ENCODE measurements around the gene TNFSF4.

Gene TNFSF4

GRCh38 chr1:173245892-173246291 is 38.8 kb upstream of the TNFSF4 start:
- H3K4me1 ChIP-seq (ENCODE audit: control insufficient read depth, low read depth, low read length), result no peaks in the 10 kb centered on the region
- no peaks in the 10 kb centered on the region for H3K79me1 ChIP-seq (ENCODE audit: low read length)
- DNase-seq, result no peak
- no peak overlapping the region for H3K4me2 ChIP-seq (ENCODE audit: low read length)
- H3K27ac ChIP-seq (ENCODE audit: low read depth, low read length), result no peak overlapping the region
- H4K8ac ChIP-seq (ENCODE audit: low read depth, low read length), result no peak overlapping the region
- no peak overlapping the region for H2BK15ac ChIP-seq (replicated peaks; ENCODE audit: low read depth)
- H3K4ac ChIP-seq (ENCODE audit: low read depth, low read length), result no peak overlapping the region
- H3K9ac ChIP-seq (ENCODE audit: low read length), result no peak overlapping the region
- H3K23ac ChIP-seq (ENCODE audit: low read length), result no peak overlapping the region
- no peak overlapping the region for H2BK120ac ChIP-seq (ENCODE audit: low read depth, low read length)
- no peaks in the 10 kb centered on the region for H3K79me2 ChIP-seq (ENCODE audit: control insufficient read depth, insufficient read depth, low read length)
- H3K56ac ChIP-seq (ENCODE audit: low read length), result no peak overlapping the region
- H3K4me3 ChIP-seq (ENCODE audit: low read length), result no peak overlapping the region
- no peak overlapping the region for H2BK5ac ChIP-seq (ENCODE audit: low read length)
- no peak overlapping the region for H4K5ac ChIP-seq (ENCODE audit: low read length)
- no peaks in the 10 kb centered on the region for H3K36me3 ChIP-seq (ENCODE audit: control insufficient read depth, insufficient read depth, low read length)
- no peaks in the 10 kb centered on the region for H3K27me3 ChIP-seq (ENCODE audit: insufficient read depth, low read length, poor library complexity)
- H2AK5ac ChIP-seq (ENCODE audit: low read length), result no peak overlapping the region
- no peak overlapping the region for H3K18ac ChIP-seq (ENCODE audit: low read length)

- WGBS (ENCODE audit: extremely low coverage, insufficient coverage, low lambda C conversion rate), result no CpG with 5 or more reads among the region's 1 CpG
- Histone ChIP-seq H3K4me2 (ENCODE audit: low read length) (no peak overlapping the region), H3K9ac (ENCODE audit: low read length) (no peak overlapping the region)
Observed at GRCh38 chr1:173243300-173243699, 36.2 kb upstream of the TNFSF4 start.

GRCh38 chr1:173241528-173242347 is 34.6 kb upstream of the TNFSF4 start:
- Histone ChIP-seq H3K79me1 (ENCODE audit: low read length) (no peaks in the 10 kb centered on the region), H3K18ac (ENCODE audit: low read length) (no peak overlapping the region), H3K27me3 (ENCODE audit: insufficient read depth, low read length, poor library complexity) (no peaks in the 10 kb centered on the region), H3K4ac (ENCODE audit: low read depth, low read length) (no peak overlapping the region), H3K56ac (ENCODE audit: low read length) (no peak overlapping the region), H3K36me3 (ENCODE audit: control insufficient read depth, insufficient read depth, low read length) (no peaks in the 10 kb centered on the region), H2BK5ac (ENCODE audit: low read length) (no peak overlapping the region), H3K4me2 (ENCODE audit: low read length) (no peak overlapping the region), H3K23ac (ENCODE audit: low read length) (no peak overlapping the region), H2BK120ac (ENCODE audit: low read depth, low read length) (no peak overlapping the region), H3K9ac (ENCODE audit: low read length) (no peak overlapping the region), H3K79me2 (ENCODE audit: control insufficient read depth, insufficient read depth, low read length) (no peaks in the 10 kb centered on the region), H4K5ac (ENCODE audit: low read length) (no peak overlapping the region), H4K8ac (ENCODE audit: low read depth, low read length) (no peak overlapping the region), H3K4me3 (ENCODE audit: low read length) (no peak overlapping the region), H3K4me1 (ENCODE audit: control insufficient read depth, low read depth, low read length) (no peaks in the 10 kb centered on the region), H2BK15ac (replicated peaks; ENCODE audit: low read depth) (no peak overlapping the region), H3K27ac (ENCODE audit: low read depth, low read length) (no peak overlapping the region), H2AK5ac (ENCODE audit: low read length) (no peak overlapping the region)
- no peak for DNase-seq
- WGBS (ENCODE audit: extremely low coverage, insufficient coverage, low lambda C conversion rate), result no CpG with 5 or more reads among the region's 6 CpGs

More at GRCh38 chr1:173243300-173243699, 36.2 kb upstream of the TNFSF4 start:
- H3K27me3 ChIP-seq (ENCODE audit: insufficient read depth, low read length, poor library complexity), result no peaks in the 10 kb centered on the region
- H2BK120ac ChIP-seq (ENCODE audit: low read depth, low read length), result no peak overlapping the region
- no peak overlapping the region for H3K56ac ChIP-seq (ENCODE audit: low read length)
- H3K36me3 ChIP-seq (ENCODE audit: control insufficient read depth, insufficient read depth, low read length), result no peaks in the 10 kb centered on the region
- H4K5ac ChIP-seq (ENCODE audit: low read length), result no peak overlapping the region
- no peak overlapping the region for H3K4me3 ChIP-seq (ENCODE audit: low read length)
- DNase-seq, result no peak
- no peak overlapping the region for H3K27ac ChIP-seq (ENCODE audit: low read depth, low read length)
- H4K8ac ChIP-seq (ENCODE audit: low read depth, low read length), result no peak overlapping the region
- no peak overlapping the region for H2AK5ac ChIP-seq (ENCODE audit: low read length)
- no peak overlapping the region for H3K4ac ChIP-seq (ENCODE audit: low read depth, low read length)
- H3K4me1 ChIP-seq (ENCODE audit: control insufficient read depth, low read depth, low read length), result no peaks in the 10 kb centered on the region
- H3K23ac ChIP-seq (ENCODE audit: low read length), result no peak overlapping the region
- H3K79me1 ChIP-seq (ENCODE audit: low read length), result no peaks in the 10 kb centered on the region
- H2BK5ac ChIP-seq (ENCODE audit: low read length), result no peak overlapping the region
- H2BK15ac ChIP-seq (replicated peaks; ENCODE audit: low read depth), result no peak overlapping the region
- no peak overlapping the region for H3K18ac ChIP-seq (ENCODE audit: low read length)
- no peaks in the 10 kb centered on the region for H3K79me2 ChIP-seq (ENCODE audit: control insufficient read depth, insufficient read depth, low read length)

GRCh38 chr1:173240609-173241008 is 33.5 kb upstream of the TNFSF4 start:
- H2AK5ac ChIP-seq (ENCODE audit: low read length), result no peak overlapping the region
- H2BK120ac ChIP-seq (ENCODE audit: low read depth, low read length), result no peak overlapping the region
- no peak overlapping the region for H4K5ac ChIP-seq (ENCODE audit: low read length)
- H3K27me3 ChIP-seq (ENCODE audit: insufficient read depth, low read length, poor library complexity), result no peaks in the 10 kb centered on the region
- H3K9ac ChIP-seq (ENCODE audit: low read length), result no peak overlapping the region
- no peaks in the 10 kb centered on the region for H3K36me3 ChIP-seq (ENCODE audit: control insufficient read depth, insufficient read depth, low read length)
- no peak overlapping the region for H3K4me2 ChIP-seq (ENCODE audit: low read length)
- no peak overlapping the region for H3K4me3 ChIP-seq (ENCODE audit: low read length)
- H4K8ac ChIP-seq (ENCODE audit: low read depth, low read length), result no peak overlapping the region
- no peak overlapping the region for H2BK15ac ChIP-seq (replicated peaks; ENCODE audit: low read depth)
- no peaks in the 10 kb centered on the region for H3K4me1 ChIP-seq (ENCODE audit: control insufficient read depth, low read depth, low read length)
- no peaks in the 10 kb centered on the region for H3K79me2 ChIP-seq (ENCODE audit: control insufficient read depth, insufficient read depth, low read length)
- no peak for DNase-seq
- no peak overlapping the region for H3K56ac ChIP-seq (ENCODE audit: low read length)
- H3K27ac ChIP-seq (ENCODE audit: low read depth, low read length), result no peak overlapping the region
- H3K18ac ChIP-seq (ENCODE audit: low read length), result no peak overlapping the region
- no peak overlapping the region for H2BK5ac ChIP-seq (ENCODE audit: low read length)
- H3K4ac ChIP-seq (ENCODE audit: low read depth, low read length), result no peak overlapping the region
- H3K79me1 ChIP-seq (ENCODE audit: low read length), result no peaks in the 10 kb centered on the region
- H3K23ac ChIP-seq (ENCODE audit: low read length), result no peak overlapping the region

GRCh38 chr1:173239058-173239457 is 31.9 kb upstream of the TNFSF4 start:
- no CpG with 5 or more reads among the region's 2 CpGs for WGBS (ENCODE audit: extremely low coverage, insufficient coverage, low lambda C conversion rate)
- no peak overlapping the region for H3K4ac ChIP-seq (ENCODE audit: low read depth, low read length)
- no peaks in the 10 kb centered on the region for H3K36me3 ChIP-seq (ENCODE audit: control insufficient read depth, insufficient read depth, low read length)

GRCh38 chr1:173234899-173235298 is 27.8 kb upstream of the TNFSF4 start:
- Histone ChIP-seq H3K56ac (ENCODE audit: low read length) (no peak overlapping the region), H3K27ac (ENCODE audit: low read depth, low read length) (no peak overlapping the region), H2BK5ac (ENCODE audit: low read length) (no peak overlapping the region), H3K4me1 (ENCODE audit: control insufficient read depth, low read depth, low read length) (no peaks in the 10 kb centered on the region), H3K9ac (ENCODE audit: low read length) (no peak overlapping the region), H3K18ac (ENCODE audit: low read length) (no peak overlapping the region), H3K27me3 (ENCODE audit: insufficient read depth, low read length, poor library complexity) (no peaks in the 10 kb centered on the region), H4K5ac (ENCODE audit: low read length) (no peak overlapping the region), H3K36me3 (ENCODE audit: control insufficient read depth, insufficient read depth, low read length) (no peaks in the 10 kb centered on the region), H3K79me1 (ENCODE audit: low read length) (no peaks in the 10 kb centered on the region), H2BK120ac (ENCODE audit: low read depth, low read length) (no peak overlapping the region), H4K8ac (ENCODE audit: low read depth, low read length) (no peak overlapping the region), H2AK5ac (ENCODE audit: low read length) (no peak overlapping the region), H3K4me2 (ENCODE audit: low read length) (no peak overlapping the region), H3K23ac (ENCODE audit: low read length) (no peak overlapping the region), H3K4ac (ENCODE audit: low read depth, low read length) (no peak overlapping the region), H2BK15ac (replicated peaks; ENCODE audit: low read depth) (no peak overlapping the region), H3K79me2 (ENCODE audit: control insufficient read depth, insufficient read depth, low read length) (no peaks in the 10 kb centered on the region), H3K4me3 (ENCODE audit: low read length) (no peak overlapping the region)
- no peak for DNase-seq
- WGBS (ENCODE audit: extremely low coverage, insufficient coverage, low lambda C conversion rate), result no CpG with 5 or more reads among the region's 4 CpGs

More at GRCh38 chr1:173239058-173239457, 31.9 kb upstream of the TNFSF4 start:
- Histone ChIP-seq H3K4me1 (ENCODE audit: control insufficient read depth, low read depth, low read length) (no peaks in the 10 kb centered on the region), H3K23ac (ENCODE audit: low read length) (no peak overlapping the region), H2BK15ac (replicated peaks; ENCODE audit: low read depth) (no peak overlapping the region), H3K4me2 (ENCODE audit: low read length) (no peak overlapping the region), H2AK5ac (ENCODE audit: low read length) (no peak overlapping the region), H3K18ac (ENCODE audit: low read length) (no peak overlapping the region), H4K5ac (ENCODE audit: low read length) (no peak overlapping the region), H3K79me1 (ENCODE audit: low read length) (no peaks in the 10 kb centered on the region), H3K56ac (ENCODE audit: low read length) (no peak overlapping the region), H3K27me3 (ENCODE audit: insufficient read depth, low read length, poor library complexity) (no peaks in the 10 kb centered on the region), H3K9ac (ENCODE audit: low read length) (no peak overlapping the region), H2BK120ac (ENCODE audit: low read depth, low read length) (no peak overlapping the region), H3K27ac (ENCODE audit: low read depth, low read length) (no peak overlapping the region), H4K8ac (ENCODE audit: low read depth, low read length) (no peak overlapping the region), H3K79me2 (ENCODE audit: control insufficient read depth, insufficient read depth, low read length) (no peaks in the 10 kb centered on the region), H3K4me3 (ENCODE audit: low read length) (no peak overlapping the region), H2BK5ac (ENCODE audit: low read length) (no peak overlapping the region)
- no peak for DNase-seq

All from mesendoderm (in vitro differentiated cells).